HCT116 (cell line): ENCODE measurements around the gene FSTL4.

Experiments
- EZH2 ChIP-seq: fragments of 200-600 bp; sonication (generic); IDR thresholded peaks from 2 replicates; pipeline ENCODE4 v1.6.1; 2017; ENCODE audit warnings: antibody characterized with exemption, mixed run types
- JUND ChIP-seq: IDR thresholded peaks from 2 replicates; pipeline ENCODE4 v1.6.1; 2012
- POLR2A ChIP-seq: IDR thresholded peaks from 2 replicates; pipeline ENCODE4 v1.7.0; 2011; ENCODE audit warnings: borderline replicate concordance; ENCODE audit not compliant: insufficient read depth, insufficient read length; ENCODE audit errors: extremely low read depth
- POLR2AphosphoS5 ChIP-seq: IDR thresholded peaks from 2 replicates; pipeline ENCODE4 v1.6.1; 2011; ENCODE audit warnings: mild to moderate bottlenecking, low read depth, low read length, moderate library complexity
- RAD21 ChIP-seq: IDR thresholded peaks from 2 replicates; pipeline ENCODE4 v1.6.1; 2012; ENCODE audit warnings: low read depth, mild to moderate bottlenecking
- SIN3A ChIP-seq: IDR thresholded peaks from 2 replicates; pipeline ENCODE4 v1.6.1; 2012; ENCODE audit warnings: low read depth
- SRF ChIP-seq: IDR thresholded peaks from 2 replicates; pipeline ENCODE4 v1.6.1; 2012; ENCODE audit warnings: low read depth
- YY1 ChIP-seq: IDR thresholded peaks from 2 replicates; pipeline ENCODE4 v1.6.1; 2011; ENCODE audit warnings: low read length, low read depth, moderate library complexity, mild to moderate bottlenecking; ENCODE audit not compliant: insufficient replicate concordance; ENCODE audit errors: extremely low read depth
- TF ChIP-seq, protein P1 (sequence below): IDR thresholded peaks from 2 replicates; pipeline ENCODE4 v1.6.1; 2011; ENCODE audit warnings: mild to moderate bottlenecking, low read length, moderate library complexity; ENCODE audit not compliant: insufficient replicate concordance; ENCODE audit errors: extremely low read depth
- TF ChIP-seq, protein P2 (sequence below), 3 experiments: fragments of 200-600 bp in 1 of 3; sonication (generic) in 1 of 3; IDR thresholded peaks in 2 of 3; conservative IDR thresholded peaks in 1 of 3; 2 replicates each; pipeline ENCODE4 v1.5.1; 2012 to 2017; ENCODE audit warnings: low read depth in 2 of 3, low read length in 2 of 3, antibody characterized with exemption in 1 of 3, borderline replicate concordance in 1 of 3, control low read depth in 1 of 3, mild to moderate bottlenecking in 1 of 3, mixed read lengths in 1 of 3, mixed run types in 1 of 3, moderate library complexity in 1 of 3; ENCODE audit not compliant: insufficient read depth in 1 of 3
- TF ChIP-seq, protein P3 (sequence below): IDR thresholded peaks from 2 replicates; pipeline ENCODE4 v1.6.1; 2012; ENCODE audit warnings: low read depth
- TF ChIP-seq, protein P4 (sequence below): IDR thresholded peaks from 2 replicates; pipeline ENCODE4 v1.6.1; 2012

DNA sequence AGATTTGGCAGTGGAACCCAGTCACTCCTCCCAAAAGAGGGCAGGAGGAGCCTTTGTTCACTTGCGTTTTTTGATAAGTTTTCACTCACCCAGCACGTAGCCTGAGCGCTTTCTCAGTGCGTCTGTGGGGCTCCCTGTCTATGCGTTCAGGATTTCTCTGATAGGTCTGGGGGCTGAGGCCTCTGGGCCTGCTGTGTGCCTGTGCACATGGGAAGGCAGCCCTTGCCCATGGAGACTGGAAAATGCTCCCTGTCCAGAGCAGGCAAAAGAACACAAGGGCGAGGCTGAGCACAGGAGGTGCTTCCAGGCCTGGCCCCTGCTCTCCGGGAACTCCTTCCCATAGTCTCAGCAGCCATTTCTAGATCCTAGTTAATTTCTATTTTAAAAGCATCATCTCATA lies 249.9 kb downstream of the FSTL4 start:
- TF ChIP-seq, protein P1, sequence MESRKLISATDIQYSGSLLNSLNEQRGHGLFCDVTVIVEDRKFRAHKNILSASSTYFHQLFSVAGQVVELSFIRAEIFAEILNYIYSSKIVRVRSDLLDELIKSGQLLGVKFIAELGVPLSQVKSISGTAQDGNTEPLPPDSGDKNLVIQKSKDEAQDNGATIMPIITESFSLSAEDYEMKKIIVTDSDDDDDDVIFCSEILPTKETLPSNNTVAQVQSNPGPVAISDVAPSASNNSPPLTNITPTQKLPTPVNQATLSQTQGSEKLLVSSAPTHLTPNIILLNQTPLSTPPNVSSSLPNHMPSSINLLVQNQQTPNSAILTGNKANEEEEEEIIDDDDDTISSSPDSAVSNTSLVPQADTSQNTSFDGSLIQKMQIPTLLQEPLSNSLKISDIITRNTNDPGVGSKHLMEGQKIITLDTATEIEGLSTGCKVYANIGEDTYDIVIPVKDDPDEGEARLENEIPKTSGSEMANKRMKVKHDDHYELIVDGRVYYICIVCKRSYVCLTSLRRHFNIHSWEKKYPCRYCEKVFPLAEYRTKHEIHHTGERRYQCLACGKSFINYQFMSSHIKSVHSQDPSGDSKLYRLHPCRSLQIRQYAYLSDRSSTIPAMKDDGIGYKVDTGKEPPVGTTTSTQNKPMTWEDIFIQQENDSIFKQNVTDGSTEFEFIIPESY, result no peak
- TF ChIP-seq POLR2AphosphoS5, result no peak
- TF ChIP-seq, protein P2, sequence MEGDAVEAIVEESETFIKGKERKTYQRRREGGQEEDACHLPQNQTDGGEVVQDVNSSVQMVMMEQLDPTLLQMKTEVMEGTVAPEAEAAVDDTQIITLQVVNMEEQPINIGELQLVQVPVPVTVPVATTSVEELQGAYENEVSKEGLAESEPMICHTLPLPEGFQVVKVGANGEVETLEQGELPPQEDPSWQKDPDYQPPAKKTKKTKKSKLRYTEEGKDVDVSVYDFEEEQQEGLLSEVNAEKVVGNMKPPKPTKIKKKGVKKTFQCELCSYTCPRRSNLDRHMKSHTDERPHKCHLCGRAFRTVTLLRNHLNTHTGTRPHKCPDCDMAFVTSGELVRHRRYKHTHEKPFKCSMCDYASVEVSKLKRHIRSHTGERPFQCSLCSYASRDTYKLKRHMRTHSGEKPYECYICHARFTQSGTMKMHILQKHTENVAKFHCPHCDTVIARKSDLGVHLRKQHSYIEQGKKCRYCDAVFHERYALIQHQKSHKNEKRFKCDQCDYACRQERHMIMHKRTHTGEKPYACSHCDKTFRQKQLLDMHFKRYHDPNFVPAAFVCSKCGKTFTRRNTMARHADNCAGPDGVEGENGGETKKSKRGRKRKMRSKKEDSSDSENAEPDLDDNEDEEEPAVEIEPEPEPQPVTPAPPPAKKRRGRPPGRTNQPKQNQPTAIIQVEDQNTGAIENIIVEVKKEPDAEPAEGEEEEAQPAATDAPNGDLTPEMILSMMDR (IDR thresholded peaks at IDR 0.05 in 2 of 3, conservative IDR thresholded peaks at IDR 0.05 in 1 of 3; ENCODE audit: borderline replicate concordance in 1 of 3, insufficient read depth in 1 of 3, low read depth in 2 of 3, low read length in 2 of 3), result no peak
- TF ChIP-seq POLR2A, result no peak
- TF ChIP-seq YY1, result no peak
- TF ChIP-seq EZH2, result no peak
- TF ChIP-seq, protein P3, sequence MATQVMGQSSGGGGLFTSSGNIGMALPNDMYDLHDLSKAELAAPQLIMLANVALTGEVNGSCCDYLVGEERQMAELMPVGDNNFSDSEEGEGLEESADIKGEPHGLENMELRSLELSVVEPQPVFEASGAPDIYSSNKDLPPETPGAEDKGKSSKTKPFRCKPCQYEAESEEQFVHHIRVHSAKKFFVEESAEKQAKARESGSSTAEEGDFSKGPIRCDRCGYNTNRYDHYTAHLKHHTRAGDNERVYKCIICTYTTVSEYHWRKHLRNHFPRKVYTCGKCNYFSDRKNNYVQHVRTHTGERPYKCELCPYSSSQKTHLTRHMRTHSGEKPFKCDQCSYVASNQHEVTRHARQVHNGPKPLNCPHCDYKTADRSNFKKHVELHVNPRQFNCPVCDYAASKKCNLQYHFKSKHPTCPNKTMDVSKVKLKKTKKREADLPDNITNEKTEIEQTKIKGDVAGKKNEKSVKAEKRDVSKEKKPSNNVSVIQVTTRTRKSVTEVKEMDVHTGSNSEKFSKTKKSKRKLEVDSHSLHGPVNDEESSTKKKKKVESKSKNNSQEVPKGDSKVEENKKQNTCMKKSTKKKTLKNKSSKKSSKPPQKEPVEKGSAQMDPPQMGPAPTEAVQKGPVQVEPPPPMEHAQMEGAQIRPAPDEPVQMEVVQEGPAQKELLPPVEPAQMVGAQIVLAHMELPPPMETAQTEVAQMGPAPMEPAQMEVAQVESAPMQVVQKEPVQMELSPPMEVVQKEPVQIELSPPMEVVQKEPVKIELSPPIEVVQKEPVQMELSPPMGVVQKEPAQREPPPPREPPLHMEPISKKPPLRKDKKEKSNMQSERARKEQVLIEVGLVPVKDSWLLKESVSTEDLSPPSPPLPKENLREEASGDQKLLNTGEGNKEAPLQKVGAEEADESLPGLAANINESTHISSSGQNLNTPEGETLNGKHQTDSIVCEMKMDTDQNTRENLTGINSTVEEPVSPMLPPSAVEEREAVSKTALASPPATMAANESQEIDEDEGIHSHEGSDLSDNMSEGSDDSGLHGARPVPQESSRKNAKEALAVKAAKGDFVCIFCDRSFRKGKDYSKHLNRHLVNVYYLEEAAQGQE, result no peak
- TF ChIP-seq, protein P4, sequence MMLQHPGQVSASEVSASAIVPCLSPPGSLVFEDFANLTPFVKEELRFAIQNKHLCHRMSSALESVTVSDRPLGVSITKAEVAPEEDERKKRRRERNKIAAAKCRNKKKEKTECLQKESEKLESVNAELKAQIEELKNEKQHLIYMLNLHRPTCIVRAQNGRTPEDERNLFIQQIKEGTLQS, result no peak
- no peak for TF ChIP-seq RAD21
- TF ChIP-seq SIN3A, result no peak
- TF ChIP-seq JUND, result no peak
- TF ChIP-seq SRF, result no peak
